ENCODE measurements around the gene PRKAG2. TPM values are rescaled to one million over a fixed set of nuclear protein-coding genes. Genes with fewer than 3 reads are reported as not detected.

Gene PRKAG2
- total and polyA plus RNA-seq, 2 of the 13 experiments (the other 11 are each of a cell fraction or from before 2014, with no cell fraction given): 0.90 to 1.3 TPM

- Histone ChIP-seq H3K4me2 (ENCODE audit: low read depth, low read length) (no peak overlapping the region), H3K27me3 (ENCODE audit: control insufficient read depth in 1 of 2, insufficient read depth in 2 of 2, low read length in 2 of 2) (no peaks in the 10 kb centered on the region; a peak in 1 of 5 replicates), H3K4me3 (replicated peaks in 1 of 3; ENCODE audit: insufficient read depth in 1 of 3, low read depth in 2 of 3, low read length in 3 of 3) (no peak overlapping the region), H3K9ac (ENCODE audit: insufficient read depth, low read depth, low read length) (no peak overlapping the region), H3K27ac (ENCODE audit: extremely low read length, insufficient read depth, low read length) (no peak overlapping the region), H2AFZ (ENCODE audit: low read length) (no peak overlapping the region), H3K79me2 (ENCODE audit: insufficient read depth, low read length) (no peaks in the 10 kb centered on the region), H3K4me1 (ENCODE audit: insufficient read depth, low read length) (peaks cover 7% of the 10 kb centered on the region; the same call in 1 of the 2 replicates), H4K20me1 (ENCODE audit: insufficient read depth, low read length) (no peaks in the 10 kb centered on the region), H3K9me3 (ENCODE audit: low read length) (no peaks in the 10 kb centered on the region), H3K36me3 (replicated peaks in 1 of 2; ENCODE audit: control insufficient read depth in 1 of 2, insufficient read depth in 2 of 2, low read length in 2 of 2) (no peaks in the 10 kb centered on the region)
- FAIRE-seq: no peak
- intact Hi-C loops (cut with micrococcal nuclease; ENCODE audit: unreplicated experiment): no loop called here
- no peak for ATAC-seq
- CTCF ChIA-PET (ENCODE audit: low intra/inter-chr PET ratio, low total read pairs): no interaction called here
- no peak for DNase-seq (ENCODE audit: low spot score)
- in situ Hi-C loops (cut with HindIII; ENCODE audit: extremely low pct_ligation_motif_present, low pct_unique_long_range_greater_than_20kb): loop anchor here (10.0 kb wide), 1 partner anchor 187 kb away; no protein-coding TSS in a partner anchor
- POLR2A ChIA-PET: no interaction called here
- TF ChIP-seq ZNF562 (CRISPR knock-in tag; IDR thresholded peaks at IDR 0.05; ENCODE audit: borderline replicate concordance) (no peak), RXRA (CRISPR knock-in tag; IDR thresholded peaks at IDR 0.05) (no peak), BCL6 (CRISPR knock-in tag; IDR thresholded peaks at IDR 0.05) (no peak), ZBTB46 (CRISPR knock-in tag; IDR thresholded peaks at IDR 0.05; ENCODE audit: borderline replicate concordance) (no peak), AHR (CRISPR knock-in tag; IDR thresholded peaks at IDR 0.05) (no peak), MEF2D (CRISPR knock-in tag; IDR thresholded peaks at IDR 0.05) (no peak), ZFP36 (IDR thresholded peaks at IDR 0.05; ENCODE audit: borderline replicate concordance, low read depth, low read length, partially characterized antibody) (no peak), PAX8 (CRISPR knock-in tag; IDR thresholded peaks at IDR 0.05; ENCODE audit: borderline replicate concordance) (no peak), ZBTB7B (CRISPR knock-in tag; IDR thresholded peaks at IDR 0.05) (no peak), ZNF350 (CRISPR knock-in tag; IDR thresholded peaks at IDR 0.05; ENCODE audit: borderline replicate concordance, low read depth) (no peak), ATF1 (CRISPR knock-in tag; IDR thresholded peaks at IDR 0.05) (no peak), ZNF234 (CRISPR knock-in tag; conservative IDR thresholded peaks at IDR 0.05) (no peak), ATF2 (CRISPR knock-in tag; IDR thresholded peaks at IDR 0.05) (no peak), HOXA3 (CRISPR knock-in tag; IDR thresholded peaks at IDR 0.05) (no peak), SP5 (CRISPR knock-in tag; IDR thresholded peaks at IDR 0.05; ENCODE audit: borderline replicate concordance, low read depth) (no peak), ZNF441 (CRISPR knock-in tag; IDR thresholded peaks at IDR 0.05; ENCODE audit: borderline replicate concordance) (no peak)
- TF ChIP-seq, protein P1, sequence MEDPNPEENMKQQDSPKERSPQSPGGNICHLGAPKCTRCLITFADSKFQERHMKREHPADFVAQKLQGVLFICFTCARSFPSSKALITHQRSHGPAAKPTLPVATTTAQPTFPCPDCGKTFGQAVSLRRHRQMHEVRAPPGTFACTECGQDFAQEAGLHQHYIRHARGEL (CRISPR knock-in tag; IDR thresholded peaks at IDR 0.05): no peak
- TF ChIP-seq, protein P2, sequence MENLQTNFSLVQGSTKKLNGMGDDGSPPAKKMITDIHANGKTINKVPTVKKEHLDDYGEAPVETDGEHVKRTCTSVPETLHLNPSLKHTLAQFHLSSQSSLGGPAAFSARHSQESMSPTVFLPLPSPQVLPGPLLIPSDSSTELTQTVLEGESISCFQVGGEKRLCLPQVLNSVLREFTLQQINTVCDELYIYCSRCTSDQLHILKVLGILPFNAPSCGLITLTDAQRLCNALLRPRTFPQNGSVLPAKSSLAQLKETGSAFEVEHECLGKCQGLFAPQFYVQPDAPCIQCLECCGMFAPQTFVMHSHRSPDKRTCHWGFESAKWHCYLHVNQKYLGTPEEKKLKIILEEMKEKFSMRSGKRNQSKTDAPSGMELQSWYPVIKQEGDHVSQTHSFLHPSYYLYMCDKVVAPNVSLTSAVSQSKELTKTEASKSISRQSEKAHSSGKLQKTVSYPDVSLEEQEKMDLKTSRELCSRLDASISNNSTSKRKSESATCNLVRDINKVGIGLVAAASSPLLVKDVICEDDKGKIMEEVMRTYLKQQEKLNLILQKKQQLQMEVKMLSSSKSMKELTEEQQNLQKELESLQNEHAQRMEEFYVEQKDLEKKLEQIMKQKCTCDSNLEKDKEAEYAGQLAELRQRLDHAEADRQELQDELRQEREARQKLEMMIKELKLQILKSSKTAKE (CRISPR knock-in tag; IDR thresholded peaks at IDR 0.05; ENCODE audit: borderline replicate concordance): no peak
- WGBS (ENCODE audit: low lambda C conversion rate): 67% methylated on average over 8 of the region's 8 CpGs
- BruUV-seq (replicated peaks): no TSS peak
Observed at GRCh38 chr7:151752037-151752436, 124.9 kb downstream of the PRKAG2 start.
